Measurements from ENCODE around the gene ENTPD7.
"Not testable (repeated sequence)": the region's sequence is repeated elsewhere in the genome, so short reads cannot be mapped to it uniquely, and the experiment has no call there.

Gene ENTPD7

GRCh38 chr10:99693933-99694583 lies 34.7 kb downstream of the ENTPD7 start:
- DNase-seq (ENCODE audit: low read depth) = peak; percentile 13

DNA sequence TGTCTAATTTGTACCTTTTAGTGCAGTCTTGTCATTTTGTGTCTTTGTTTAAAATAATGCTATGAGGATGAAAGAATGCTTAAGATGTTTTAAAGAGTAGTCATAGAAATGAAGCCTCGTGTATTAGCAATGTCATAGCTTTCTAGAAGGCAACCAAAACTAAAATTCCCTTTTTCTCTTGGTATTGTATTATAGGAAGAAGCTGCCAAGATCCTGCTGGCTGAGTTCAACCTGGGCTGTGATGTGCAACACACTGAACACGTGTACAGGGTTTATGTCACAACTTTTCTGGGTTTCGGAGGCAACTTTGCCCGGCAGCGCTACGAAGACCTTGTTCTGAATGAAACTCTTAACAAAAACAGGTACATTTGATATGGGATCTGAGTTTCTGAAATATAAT lies 36.5 kb downstream of the ENTPD7 start:
- DNase-seq (ENCODE audit: low read depth) = no peak

DNA sequence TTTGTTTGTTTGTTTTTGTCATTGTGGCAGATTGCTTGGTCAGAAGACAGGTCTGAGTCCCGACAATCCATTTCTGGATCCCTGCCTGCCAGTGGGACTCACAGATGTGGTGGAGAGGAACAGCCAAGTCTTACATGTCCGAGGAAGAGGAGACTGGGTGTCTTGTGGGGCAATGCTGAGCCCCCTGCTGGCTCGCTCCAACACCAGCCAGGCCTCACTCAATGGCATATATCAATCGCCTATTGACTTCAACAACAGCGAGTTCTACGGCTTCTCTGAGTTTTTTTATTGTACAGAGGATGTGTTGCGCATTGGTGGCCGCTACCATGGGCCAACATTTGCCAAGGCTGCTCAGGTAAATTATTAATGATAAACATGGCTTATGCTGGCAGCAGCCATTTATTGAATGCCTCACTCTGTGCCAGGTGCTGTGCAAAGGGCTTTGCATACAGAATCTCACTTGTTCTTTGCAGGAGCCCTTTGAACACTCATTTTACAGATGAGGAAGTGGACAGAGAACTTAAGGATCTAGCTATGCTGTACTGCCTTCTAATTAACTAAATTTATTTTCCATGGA lies 39.3 kb downstream of the ENTPD7 start:
- no peak for DNase-seq (ENCODE audit: low read depth)

GRCh38 chr10:99700649-99701048 lies 41.3 kb downstream of the ENTPD7 start:
- no peak for DNase-seq (ENCODE audit: low read depth)

DNA sequence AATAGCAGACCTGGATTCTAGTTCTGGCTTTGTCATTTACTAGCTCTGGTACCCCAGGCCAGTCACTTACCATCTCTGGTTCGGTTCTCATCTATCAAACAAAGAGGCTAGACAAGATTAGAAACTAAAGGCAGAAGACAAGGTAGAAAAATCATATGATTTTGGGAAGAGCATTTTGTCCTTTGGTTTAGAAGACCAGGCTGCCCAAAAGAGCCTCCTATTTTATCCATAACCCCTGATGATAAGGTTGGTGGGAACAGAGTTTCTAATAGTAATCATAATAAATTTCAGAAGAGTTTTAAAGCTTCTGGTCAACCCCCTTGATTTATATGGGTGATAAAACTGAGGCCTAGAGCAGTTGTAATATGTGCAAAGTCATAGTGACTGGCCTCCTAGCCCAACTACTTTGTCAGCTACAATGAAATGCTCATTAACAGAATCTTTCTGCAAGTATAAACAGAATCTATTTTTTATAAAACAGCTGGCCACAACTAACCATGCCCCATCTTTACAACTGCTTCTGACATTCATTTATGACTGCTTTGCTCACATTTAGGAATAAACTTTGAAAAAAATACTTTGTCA lies 49.2 kb downstream of the ENTPD7 start:
- no peak for DNase-seq (ENCODE audit: low read depth)

GRCh38 chr10:99709480-99710229 lies 50.3 kb downstream of the ENTPD7 start:
- DNase-seq (ENCODE audit: low read depth) = no peak

DNA sequence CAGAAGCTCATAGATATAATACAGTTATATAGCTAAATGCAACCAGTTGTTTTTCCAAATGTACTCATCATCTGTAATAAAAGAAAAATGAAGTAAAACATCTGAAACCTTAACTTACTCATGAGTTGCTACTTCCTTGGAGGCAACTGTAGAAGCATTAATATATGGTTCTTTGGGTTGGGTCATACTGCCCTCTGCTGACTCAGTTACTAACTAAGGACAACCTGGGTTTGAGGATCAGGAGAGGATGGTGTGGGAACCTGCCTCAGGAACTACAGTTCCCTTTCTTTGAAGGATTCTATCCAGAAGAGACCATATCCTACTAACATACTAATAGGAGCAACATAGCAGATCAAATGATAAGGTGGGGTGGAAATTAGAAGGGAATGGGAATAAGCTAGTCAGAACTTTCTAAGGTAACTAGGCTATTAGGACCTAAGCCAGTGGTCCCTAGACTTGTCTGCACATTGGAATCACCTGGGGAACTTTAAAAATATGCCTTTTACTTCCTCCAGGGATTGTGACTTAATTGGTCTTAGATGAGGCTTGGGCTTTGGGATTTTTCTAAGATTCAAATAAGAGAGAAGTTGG lies 51.9 kb downstream of the ENTPD7 start:
- peak; percentile 46 for DNase-seq (ENCODE audit: low read depth)

DNA sequence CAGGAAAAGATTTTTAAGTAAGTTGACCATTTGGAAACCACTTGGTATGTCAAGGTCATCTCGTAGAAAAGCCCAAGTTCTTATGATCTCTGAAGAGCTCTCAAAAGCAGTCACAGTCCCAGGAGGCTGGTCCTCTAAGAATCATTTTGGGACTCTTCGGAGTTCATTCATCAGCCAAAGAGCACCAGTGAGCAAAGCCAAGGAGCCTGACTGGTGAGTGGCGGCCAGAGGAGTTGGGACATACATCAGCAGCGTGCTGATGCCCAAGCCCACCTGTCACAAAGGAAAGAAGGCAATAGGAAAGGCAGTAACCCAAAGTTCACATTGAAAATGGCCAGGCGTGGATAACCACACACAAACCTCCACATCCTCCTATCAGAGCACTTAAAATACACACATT lies 55.1 kb downstream of the ENTPD7 start:
- no peak for DNase-seq (ENCODE audit: low read depth)

- no peak for DNase-seq (ENCODE audit: low read depth)
These were observed 61.1 kb downstream of the ENTPD7 start for GRCh38 chr10:99720387-99720786.

- DNase-seq (ENCODE audit: low read depth) = no peak
These were observed 70.7 kb downstream of the ENTPD7 start for GRCh38 chr10:99730026-99730425.

- DNase-seq (ENCODE audit: low read depth) = no peak
These were observed 72.2 kb downstream of the ENTPD7 start for GRCh38 chr10:99731306-99732032.

GRCh38 chr10:99732033-99732842 lies 72.9 kb downstream of the ENTPD7 start, which contains the start of the genes COX15 and CUTC:
Gene COX15 (minus strand): TSS chr10:99732127. CDS start chr10:99732049, 78 bp downstream.
Gene CUTC (plus strand): TSS chr10:99732234. CDS start chr10:99732349, 115 bp downstream.
- peak; percentile 93 for DNase-seq (ENCODE audit: low read depth)

DNA sequence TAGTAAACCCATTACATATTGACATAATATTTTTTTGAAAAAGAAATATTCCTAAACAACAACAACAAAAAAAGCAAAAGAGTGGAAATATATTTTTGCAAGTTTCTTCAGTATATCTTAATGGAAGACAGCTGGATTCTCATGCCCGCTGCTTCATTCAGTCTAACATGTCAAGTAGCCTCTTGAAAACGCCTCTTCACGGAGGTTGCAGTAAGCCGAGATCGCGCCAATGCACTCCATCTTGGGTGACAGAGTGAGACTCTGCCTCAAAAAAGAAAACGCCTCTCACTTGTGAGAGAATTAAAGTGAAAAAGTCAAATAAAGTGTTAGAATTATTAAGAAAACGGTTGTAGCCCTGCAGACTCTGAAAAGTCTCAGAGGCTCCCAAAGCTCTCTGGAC lies 74.1 kb downstream of the ENTPD7 start:
- DNase-seq (ENCODE audit: low read depth) = no peak

- DNase-seq (ENCODE audit: low read depth) = not testable (repeated sequence)
These were observed 74.8 kb downstream of the ENTPD7 start for GRCh38 chr10:99734111-99734510.

DNA sequence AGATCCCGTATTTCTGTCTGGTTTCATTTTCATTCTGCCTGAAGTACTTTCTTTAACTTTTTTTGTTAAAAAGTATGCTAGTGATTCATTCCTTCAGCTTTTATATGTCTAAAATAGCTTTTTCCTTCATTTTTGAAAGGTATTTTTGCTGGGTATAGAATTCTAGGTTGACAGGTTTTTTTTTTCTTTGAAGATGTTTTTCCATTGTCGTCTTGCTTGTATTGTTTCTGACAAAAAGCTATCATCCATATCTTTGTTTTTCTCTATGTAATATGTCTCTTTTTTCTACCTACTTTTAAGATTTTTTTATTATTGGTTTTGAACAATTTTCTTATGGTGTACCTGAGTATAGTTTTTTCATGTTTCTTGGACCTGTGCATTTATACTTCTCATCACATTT lies 81.0 kb downstream of the ENTPD7 start:
- DNase-seq (ENCODE audit: low read depth) = no peak

- no peak for DNase-seq (ENCODE audit: low read depth)
These were observed 81.7 kb downstream of the ENTPD7 start for GRCh38 chr10:99740933-99741559.

DNA sequence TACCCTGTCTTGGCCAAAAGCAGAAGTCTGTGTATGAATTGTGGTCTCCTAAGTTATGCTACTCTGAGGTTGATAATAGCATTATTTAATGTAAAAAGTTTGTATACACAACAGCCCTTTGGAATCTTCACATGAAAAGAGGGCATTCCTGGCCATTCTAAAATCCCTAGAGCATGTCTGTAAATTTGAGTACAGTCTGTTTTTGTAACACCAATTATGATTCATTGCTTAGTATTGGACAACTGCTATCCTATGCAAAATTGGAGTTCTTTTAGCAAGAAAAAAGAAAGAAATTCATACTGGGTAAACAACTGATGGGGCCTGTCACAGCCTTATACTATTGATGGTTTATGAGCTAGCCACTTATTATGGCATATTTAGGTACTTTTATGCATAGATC lies 82.9 kb downstream of the ENTPD7 start:
- no peak for DNase-seq (ENCODE audit: low read depth)

DNA sequence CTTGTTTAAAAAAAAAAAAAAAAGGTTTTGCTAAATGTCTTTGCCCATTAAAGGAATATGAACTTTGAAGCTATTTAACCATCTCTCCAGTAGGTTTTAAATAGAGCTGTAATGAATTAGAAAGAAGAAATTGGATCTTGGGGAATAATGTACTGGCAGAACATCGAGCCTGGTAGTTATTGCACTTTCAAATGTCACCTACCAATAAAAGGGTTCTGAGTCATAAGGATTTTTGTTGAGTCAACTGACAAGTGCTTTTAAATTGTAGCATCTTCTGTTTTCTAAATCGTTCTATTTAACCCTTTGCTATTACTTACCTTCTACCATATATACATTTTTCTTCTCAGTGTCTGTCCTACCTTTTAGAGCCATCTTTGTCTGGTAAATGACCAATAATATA lies 83.4 kb downstream of the ENTPD7 start:
- DNase-seq (ENCODE audit: low read depth) = no peak

- DNase-seq (ENCODE audit: low read depth) = no peak
These were observed 84.5 kb downstream of the ENTPD7 start for GRCh38 chr10:99743841-99744240.

- not testable (repeated sequence) for DNase-seq (ENCODE audit: low read depth)
These were observed 86.9 kb downstream of the ENTPD7 start for GRCh38 chr10:99746166-99746565.

All from fibroblast of the conjunctiva (primary cell).